Measurements from ENCODE around the gene CTNS.

Gene CTNS

GRCh38 chr17:3659541-3660111 is 23.1 kb downstream of the CTNS start:
- DNase-seq: no peak

- DNase-seq: no peak
Observed at GRCh38 chr17:3660311-3660891, 23.8 kb downstream of the CTNS start.

GRCh38 chr17:3663102-3664011 is 26.8 kb downstream of the CTNS start:
- no peak for DNase-seq

GRCh38 chr17:3665834-3666233 is 29.3 kb downstream of the CTNS start:
- no peak for DNase-seq

DNA sequence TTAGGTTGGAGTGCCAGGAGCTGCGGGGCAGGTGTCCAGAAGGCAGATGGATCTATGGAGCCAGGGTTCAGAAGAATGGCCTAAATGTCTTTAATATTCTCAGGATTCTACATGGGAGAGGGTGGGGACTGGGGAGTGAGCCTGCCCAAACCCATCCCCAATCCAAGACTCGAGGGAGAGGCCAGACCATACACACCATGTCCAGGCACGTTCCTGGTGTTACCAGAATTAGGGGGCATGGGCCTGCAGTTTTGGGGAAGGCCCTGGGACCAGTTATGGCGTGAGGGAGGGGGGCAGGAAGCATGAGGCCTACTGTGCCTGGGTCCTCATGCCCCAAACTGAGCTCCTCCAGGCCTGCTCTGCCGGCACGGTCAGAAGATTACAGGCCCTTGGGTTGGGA is 30.0 kb downstream of the CTNS start:
- DNase-seq: no peak

DNA sequence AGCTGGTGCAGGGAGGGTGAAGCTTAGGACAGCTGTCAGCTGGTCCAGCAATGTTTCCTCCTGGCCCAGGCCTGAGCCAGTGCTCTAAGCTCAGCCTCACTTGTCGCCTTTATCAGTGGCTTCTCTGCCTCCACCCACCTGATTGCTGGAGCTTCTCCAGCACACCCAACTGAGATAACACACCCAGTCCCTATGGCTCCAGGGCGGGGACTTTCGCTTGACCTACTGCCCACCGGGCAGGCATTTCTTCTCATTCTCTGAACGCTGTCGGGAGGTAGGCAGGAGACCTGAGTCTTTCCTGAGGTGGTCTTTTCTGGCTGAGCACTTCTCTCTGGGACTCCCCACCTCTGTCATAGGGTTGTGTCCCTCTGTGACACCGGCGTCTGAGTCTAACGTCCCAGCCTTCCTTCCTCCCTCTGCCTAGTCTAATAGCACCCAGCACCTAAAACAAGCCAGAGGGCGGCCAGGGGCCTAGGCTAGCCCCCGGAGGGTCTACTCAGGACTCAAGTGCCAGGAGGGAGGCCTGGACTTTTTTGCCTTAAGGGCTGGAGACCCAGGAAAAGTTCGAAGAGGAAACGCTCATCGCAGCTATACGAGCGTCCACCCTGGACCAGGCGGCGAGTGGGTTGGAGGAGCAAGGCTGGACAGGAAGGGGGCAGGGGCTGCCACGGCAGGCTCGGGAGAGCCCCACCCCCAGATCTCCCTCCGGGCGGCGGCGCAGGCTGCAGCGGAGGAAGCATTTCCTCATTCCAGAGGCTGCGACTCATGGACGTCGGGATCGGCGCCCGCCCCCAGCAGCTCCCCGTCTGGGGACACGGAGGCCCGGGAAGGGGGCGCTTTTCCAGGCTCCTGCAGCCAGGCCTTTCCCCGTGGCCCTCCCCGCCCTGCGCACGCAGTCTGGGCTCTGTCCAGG is 31.1 kb downstream of the CTNS start:
- peak in 1 of 5 donors; percentile 22 for DNase-seq

GRCh38 chr17:3668279-3669084 is 31.9 kb downstream of the CTNS start, which contains the start of the genes EMC6 and TAX1BP3:
Gene EMC6, plus strand, starts transcription at chr17:3668812. Its CDS starts 335 bp downstream, at chr17:3669147.
Gene TAX1BP3, minus strand, starts transcription at chr17:3668578. Its CDS starts 52 bp downstream, at chr17:3668526.
- peak; percentile 96 to 99 (median 96) for DNase-seq

DNA sequence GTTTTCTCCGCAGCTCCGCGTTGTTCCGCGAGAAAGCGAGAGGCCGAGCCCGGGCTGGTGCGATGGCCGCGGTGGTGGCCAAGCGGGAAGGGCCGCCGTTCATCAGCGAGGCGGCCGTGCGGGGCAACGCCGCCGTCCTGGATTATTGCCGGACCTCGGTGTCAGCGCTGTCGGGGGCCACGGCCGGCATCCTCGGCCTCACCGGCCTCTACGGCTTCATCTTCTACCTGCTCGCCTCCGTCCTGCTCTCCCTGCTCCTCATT is 32.5 kb downstream of the CTNS start:
- no peak for DNase-seq

- DNase-seq: no peak
Observed at GRCh38 chr17:3669548-3669947, 33.0 kb downstream of the CTNS start.

DNA sequence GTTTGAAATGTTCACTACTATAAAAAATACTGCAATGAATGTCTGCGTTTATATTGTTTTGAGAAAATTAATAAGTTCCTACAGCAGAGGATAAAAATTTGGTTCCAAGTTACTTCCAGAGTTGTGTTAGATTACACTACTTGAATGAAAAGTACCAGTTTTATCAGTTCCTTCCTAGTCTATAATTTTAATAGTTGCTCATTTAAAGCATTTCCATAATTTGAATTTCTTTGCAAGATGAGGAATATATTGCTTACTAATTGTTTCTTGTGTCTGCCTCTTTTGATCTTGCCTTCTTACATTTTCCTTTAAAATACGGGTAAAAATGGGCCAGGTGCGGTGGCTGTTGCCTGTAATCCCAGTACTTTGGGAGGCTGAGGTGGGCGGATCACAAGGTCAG is 36.0 kb downstream of the CTNS start:
- no peak for DNase-seq

- no peak for DNase-seq
Observed at GRCh38 chr17:3675886-3676285, 39.3 kb downstream of the CTNS start.

GRCh38 chr17:3678095-3678820 is 41.7 kb downstream of the CTNS start:
- DNase-seq: no peak

DNA sequence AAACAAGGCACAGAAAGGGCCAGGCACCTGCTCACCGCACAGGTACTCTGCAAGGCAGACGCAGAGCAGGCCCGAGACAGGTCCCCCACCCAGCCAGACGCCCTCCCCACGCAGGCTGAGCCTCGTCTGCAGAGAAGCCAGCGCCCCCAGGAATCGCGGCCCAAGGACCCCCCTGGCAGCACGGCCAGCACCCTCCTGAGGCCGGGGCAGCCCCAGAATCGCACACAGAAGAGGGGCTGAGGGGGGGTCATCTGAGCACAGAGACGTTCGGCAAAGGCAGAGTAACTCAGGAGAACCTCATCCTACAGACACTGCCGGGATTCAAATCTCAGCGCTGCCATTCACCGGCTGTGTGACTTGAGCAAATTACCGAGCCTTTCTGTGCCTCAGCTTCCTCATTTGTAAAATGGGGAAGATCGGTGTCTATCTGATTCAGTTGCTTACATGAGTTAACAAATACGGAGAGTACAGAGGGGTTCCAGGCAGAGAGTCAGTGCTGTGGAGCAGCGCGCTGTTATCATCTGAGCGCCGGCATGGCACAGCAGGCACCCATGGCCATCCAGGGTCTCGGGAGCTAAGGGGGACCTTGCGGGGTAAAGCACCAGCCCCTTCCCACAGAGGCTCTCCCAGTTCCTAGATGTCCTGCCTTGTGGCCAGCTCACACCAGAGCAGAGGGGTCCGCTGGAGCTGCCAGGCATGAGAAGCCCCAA is 42.4 kb downstream of the CTNS start:
- DNase-seq: no peak

DNA sequence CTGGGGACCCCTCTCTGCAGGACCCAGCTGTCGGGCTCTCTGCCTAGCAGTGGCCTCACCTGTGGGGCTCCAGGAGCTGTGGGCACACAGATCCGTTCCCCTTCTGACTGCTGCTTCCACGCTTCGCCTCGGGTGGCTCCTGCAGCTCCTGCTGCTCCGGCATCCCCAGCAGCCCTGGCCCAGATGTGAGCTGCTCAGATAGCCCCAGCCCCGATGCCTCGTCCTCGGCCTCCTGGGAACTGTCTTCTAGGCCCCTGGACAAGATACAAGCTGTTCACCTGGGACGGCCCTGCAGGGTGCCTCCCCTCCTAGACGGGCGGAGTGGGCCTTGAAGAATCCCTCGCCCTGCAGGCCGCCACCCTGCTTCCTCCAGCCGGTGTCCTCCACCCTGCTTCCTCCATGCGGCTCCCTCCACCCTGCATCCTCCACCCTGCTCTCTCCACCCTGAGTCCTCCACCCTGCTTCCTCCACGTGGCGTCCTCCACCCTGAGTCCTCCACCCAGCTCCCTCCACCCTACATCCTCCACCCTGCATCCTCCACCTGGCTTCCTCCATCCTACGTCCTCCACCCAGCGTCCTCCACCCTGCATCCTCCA is 43.1 kb downstream of the CTNS start:
- DNase-seq: no peak

- DNase-seq: no peak
Observed at GRCh38 chr17:3681057-3681456, 44.5 kb downstream of the CTNS start.

- no peak for DNase-seq
Observed at GRCh38 chr17:3681565-3681964, 45.0 kb downstream of the CTNS start.

- DNase-seq: no peak
Observed at GRCh38 chr17:3682033-3682432, 45.5 kb downstream of the CTNS start.

DNA sequence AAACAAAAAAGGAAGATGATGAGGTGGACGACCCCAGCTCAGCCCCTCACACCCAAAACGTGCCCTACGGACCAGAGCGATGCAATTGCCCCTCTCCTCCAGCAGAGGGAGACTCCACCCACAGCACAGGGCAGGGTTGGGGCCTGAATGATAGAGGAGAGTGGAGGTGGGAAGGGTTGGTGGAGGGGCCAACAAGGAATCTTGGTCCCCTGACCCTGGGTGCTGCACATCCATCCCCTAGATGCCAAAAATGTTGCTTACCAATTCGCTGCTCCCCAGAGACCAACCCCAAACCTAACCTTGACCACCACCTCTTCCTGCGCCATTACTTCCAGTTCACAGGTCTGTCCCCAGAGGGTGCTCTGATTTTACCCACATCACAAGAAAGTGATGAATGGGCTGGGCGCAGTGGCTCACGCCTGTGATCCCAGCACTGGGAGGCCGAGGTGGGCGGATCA is 46.5 kb downstream of the CTNS start:
- peak in 4 of 5 donors; percentile 33 to 61 (median 44) for DNase-seq

DNA sequence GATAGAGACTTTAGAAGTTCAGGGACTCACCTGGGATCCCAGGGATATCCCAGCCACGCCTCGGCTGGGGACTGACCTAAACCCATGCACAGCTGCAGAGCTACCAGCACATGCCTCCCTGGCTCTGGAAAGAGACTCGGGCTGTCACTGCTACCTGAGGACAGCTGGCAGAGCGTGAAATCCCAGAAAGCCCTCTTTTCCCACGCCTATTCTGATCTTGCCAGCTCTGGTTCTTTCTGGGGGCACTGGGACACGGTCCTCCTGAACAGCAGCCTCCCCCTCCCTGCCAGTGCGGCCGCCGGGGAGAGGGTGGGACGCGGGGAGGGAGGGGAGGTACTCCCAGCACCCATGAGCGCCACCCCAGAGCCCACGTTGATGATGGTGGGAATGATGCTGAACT is 48.6 kb downstream of the CTNS start:
- DNase-seq: no peak

- DNase-seq: no peak
Observed at GRCh38 chr17:3688027-3688553, 51.5 kb downstream of the CTNS start.
